ENCODE measurements around the gene SOX5.

Gene SOX5

GRCh38 chr12:23585782-23586163, 363.7 kb downstream of the SOX5 start:
- no peak for DNase-seq

- DNase-seq: no peak
Observed at GRCh38 chr12:23585156-23585781, 364.2 kb downstream of the SOX5 start.

GRCh38 chr12:23581913-23582312, 367.6 kb downstream of the SOX5 start:
- no peak for DNase-seq

GRCh38 chr12:23579257-23579656, 370.2 kb downstream of the SOX5 start:
- DNase-seq: no peak

GRCh38 chr12:23576372-23576771, 373.1 kb downstream of the SOX5 start:
- no peak for DNase-seq

- DNase-seq: no peak
Observed at GRCh38 chr12:23569356-23569755, 380.1 kb downstream of the SOX5 start.

- DNase-seq: no peak
Observed at GRCh38 chr12:23566133-23566532, 383.3 kb downstream of the SOX5 start.

GRCh38 chr12:23564451-23565152, 384.9 kb downstream of the SOX5 start:
- DNase-seq: peak; percentile 57

GRCh38 chr12:23561364-23562345, 387.8 kb downstream of the SOX5 start:
- peak; percentile 83 for DNase-seq

GRCh38 chr12:23560611-23561010, 388.9 kb downstream of the SOX5 start:
- DNase-seq: no peak

GRCh38 chr12:23559268-23559753, 390.2 kb downstream of the SOX5 start:
- DNase-seq: no peak

GRCh38 chr12:23556661-23557060, 392.8 kb downstream of the SOX5 start:
- DNase-seq: no peak

GRCh38 chr12:23555825-23556207, 393.7 kb downstream of the SOX5 start:
- no peak for DNase-seq

GRCh38 chr12:23555180-23555824, 394.2 kb downstream of the SOX5 start:
- DNase-seq: no peak

GRCh38 chr12:23552417-23552816, 397.1 kb downstream of the SOX5 start:
- DNase-seq: no peak

GRCh38 chr12:23550753-23551152, 398.7 kb downstream of the SOX5 start:
- DNase-seq: no peak

GRCh38 chr12:23548742-23549141, 400.7 kb downstream of the SOX5 start:
- DNase-seq: no peak

- no peak for DNase-seq
Observed at GRCh38 chr12:23546756-23547155, 402.7 kb downstream of the SOX5 start.

- DNase-seq: no peak
Observed at GRCh38 chr12:23543767-23544166, 405.7 kb downstream of the SOX5 start.

GRCh38 chr12:23542187-23542586, 407.3 kb downstream of the SOX5 start:
- DNase-seq: no peak

GRCh38 chr12:23540572-23540971, 408.9 kb downstream of the SOX5 start:
- DNase-seq: peak; percentile 22

GRCh38 chr12:23536293-23536692, 413.2 kb downstream of the SOX5 start:
- DNase-seq: no peak

GRCh38 chr12:23535441-23535840, 414.0 kb downstream of the SOX5 start:
- DNase-seq: no peak

Measured in eye (tissue), 1 donor.